IPS-18c (cell line): ENCODE results near the gene SDHD.
"Not testable (repeated sequence)": the region's sequence is repeated elsewhere in the genome, so short reads cannot be mapped to it uniquely, and the experiment has no call there.

Experiments used
- H3K4me3 ChIP-seq: 2 replicates; pipeline ENCODE4 v1.7.0; 2013; ENCODE audit warnings: low read depth, mild to moderate bottlenecking, low read length, moderate library complexity; ENCODE audit not compliant: insufficient read depth
- H3K9me3 ChIP-seq: one replicate; pipeline ENCODE4 v1.6.1; 2013; ENCODE audit warnings: mild to moderate bottlenecking, low read length, moderate library complexity; ENCODE audit not compliant: control insufficient read depth, insufficient read depth

Gene SDHD

GRCh38 chr11:112095302-112095701, 8.6 kb downstream of the SDHD start:
- H3K9me3 ChIP-seq = not testable (repeated sequence)

GRCh38 chr11:112096194-112096593, 9.5 kb downstream of the SDHD start:
- no peaks in the 10 kb centered on the region for H3K9me3 ChIP-seq

More at GRCh38 chr11:112095302-112095701, 8.6 kb downstream of the SDHD start:
- H3K4me3 ChIP-seq = not testable (repeated sequence)

GRCh38 chr11:112097734-112098528, 11.3 kb downstream of the SDHD start:
- Histone ChIP-seq H3K9me3 (no peaks in the 10 kb centered on the region), H3K4me3 (no peak overlapping the region)

More at GRCh38 chr11:112096194-112096593, 9.5 kb downstream of the SDHD start:
- H3K4me3 ChIP-seq = no peak overlapping the region

GRCh38 chr11:112100462-112100861, 13.8 kb downstream of the SDHD start:
- H3K4me3 ChIP-seq = no peak overlapping the region
- H3K9me3 ChIP-seq = no peaks in the 10 kb centered on the region

- no peak overlapping the region for H3K4me3 ChIP-seq
These were observed 16.8 kb downstream of the SDHD start for GRCh38 chr11:112103446-112103845.

GRCh38 chr11:112106070-112106469, 19.4 kb downstream of the SDHD start:
- no peaks in the 10 kb centered on the region for H3K9me3 ChIP-seq
- no peak overlapping the region for H3K4me3 ChIP-seq

More at GRCh38 chr11:112103446-112103845, 16.8 kb downstream of the SDHD start:
- H3K9me3 ChIP-seq = no peaks in the 10 kb centered on the region

GRCh38 chr11:112113539-112114457, 27.1 kb downstream of the SDHD start:
- Histone ChIP-seq H3K4me3 (no peak overlapping the region), H3K9me3 (no peaks in the 10 kb centered on the region)

- Histone ChIP-seq H3K9me3 (no peaks in the 10 kb centered on the region), H3K4me3 (no peak overlapping the region)
These were observed 27.8 kb downstream of the SDHD start for GRCh38 chr11:112114460-112114859.

- Histone ChIP-seq H3K4me3 (no peak overlapping the region), H3K9me3 (no peaks in the 10 kb centered on the region)
These were observed 28.7 kb downstream of the SDHD start for GRCh38 chr11:112115386-112115785.

- peaks cover 1% of the 10 kb centered on the region for H3K9me3 ChIP-seq
- H3K4me3 ChIP-seq = no peak overlapping the region
These were observed 31.5 kb downstream of the SDHD start for GRCh38 chr11:112118176-112118575.

- Histone ChIP-seq H3K4me3 (no peak overlapping the region), H3K9me3 (peaks cover 2% of the 10 kb centered on the region)
These were observed 35.4 kb downstream of the SDHD start for GRCh38 chr11:112121981-112122615.

GRCh38 chr11:112123129-112123528, 36.5 kb downstream of the SDHD start:
- no peak overlapping the region for H3K4me3 ChIP-seq
- H3K9me3 ChIP-seq = peaks cover 2% of the 10 kb centered on the region

GRCh38 chr11:112127056-112127455, 40.4 kb downstream of the SDHD start:
- peaks cover 2% of the 10 kb centered on the region for H3K9me3 ChIP-seq
- H3K4me3 ChIP-seq = no peak overlapping the region

- H3K4me3 ChIP-seq = no peak overlapping the region
- H3K9me3 ChIP-seq = no peaks in the 10 kb centered on the region
These were observed 41.9 kb downstream of the SDHD start for GRCh38 chr11:112128483-112129121.

- no peak overlapping the region for H3K4me3 ChIP-seq
- H3K9me3 ChIP-seq = no peaks in the 10 kb centered on the region
These were observed 43.0 kb downstream of the SDHD start for GRCh38 chr11:112129656-112130055.

GRCh38 chr11:112132737-112133136, 46.1 kb downstream of the SDHD start:
- Histone ChIP-seq H3K9me3 (no peaks in the 10 kb centered on the region), H3K4me3 (no peak overlapping the region)

GRCh38 chr11:112134473-112134872, 47.8 kb downstream of the SDHD start:
- no peaks in the 10 kb centered on the region for H3K9me3 ChIP-seq
- no peak overlapping the region for H3K4me3 ChIP-seq
